Islet precursor cell (in vitro differentiated cells): ENCODE results near the gene SPEN.
A peak's percentile ranks its signal among the peaks of the same experiment; 100 is the strongest.
"Not testable (repeated sequence)": the region's sequence is repeated elsewhere in the genome, so short reads cannot be mapped to it uniquely, and the experiment has no call there.

ENCODE experiments used
- DNase-seq: peaks from one replicate; pipeline ENCODE4 v3.0.0-alpha.2; 2018

SPEN gene

DNA sequence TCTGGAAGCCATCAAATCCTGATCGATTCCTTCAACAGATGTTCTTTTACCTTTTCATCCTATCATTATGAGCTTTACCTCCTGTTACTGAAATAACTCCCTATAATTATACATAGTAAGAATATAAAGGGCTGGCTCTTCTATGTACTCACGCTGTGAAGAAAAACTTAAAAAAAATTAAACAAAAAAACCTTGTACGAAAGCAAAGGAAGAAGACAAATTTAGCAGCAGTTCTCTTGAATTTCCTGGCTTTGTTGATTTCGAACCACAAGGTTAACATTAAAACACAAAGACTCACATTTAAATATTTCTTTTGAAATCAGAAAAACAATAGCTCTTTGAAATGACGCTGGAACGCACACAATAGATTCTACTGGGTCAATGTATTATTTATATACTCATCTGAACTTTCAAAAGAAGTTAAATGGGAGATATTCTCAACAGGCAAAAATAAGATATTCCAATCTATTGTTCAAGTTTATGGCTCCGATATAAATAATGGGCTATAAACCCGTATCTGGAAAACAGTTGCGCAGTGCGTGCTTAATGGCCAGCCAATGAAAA lies 13.6 kb upstream of the SPEN start:
- no peak for DNase-seq

GRCh38 chr1:15834406-15835204 lies 12.9 kb upstream of the SPEN start:
- DNase-seq = peak; percentile 95

DNA sequence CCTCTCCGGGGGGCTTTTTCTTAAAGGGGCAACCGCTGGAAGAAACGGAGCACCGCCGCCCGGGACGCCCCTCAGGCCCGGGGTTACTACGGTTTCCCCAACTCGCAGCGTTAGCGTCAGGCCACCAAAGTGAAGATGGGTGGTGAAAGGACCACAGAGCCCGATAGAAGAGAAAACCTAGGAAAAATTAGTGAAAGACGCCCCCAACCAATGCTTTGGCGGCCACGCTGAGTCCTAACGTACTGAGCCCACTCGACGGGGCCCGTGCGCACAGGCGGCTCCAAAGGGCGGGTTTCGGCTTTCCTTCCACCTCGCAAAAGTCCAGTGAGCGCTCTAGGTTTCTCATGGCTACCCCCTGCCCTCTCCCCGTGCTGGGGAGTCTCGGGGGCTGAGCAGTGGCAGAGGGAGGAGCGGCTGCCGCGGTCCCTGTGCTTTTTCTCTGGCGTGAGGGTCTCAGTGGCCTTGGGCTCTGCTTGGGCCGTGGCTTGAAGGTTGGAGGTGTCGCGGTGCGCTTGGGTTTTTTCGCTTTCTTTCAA lies 12.2 kb upstream of the SPEN start:
- no peak for DNase-seq

DNA sequence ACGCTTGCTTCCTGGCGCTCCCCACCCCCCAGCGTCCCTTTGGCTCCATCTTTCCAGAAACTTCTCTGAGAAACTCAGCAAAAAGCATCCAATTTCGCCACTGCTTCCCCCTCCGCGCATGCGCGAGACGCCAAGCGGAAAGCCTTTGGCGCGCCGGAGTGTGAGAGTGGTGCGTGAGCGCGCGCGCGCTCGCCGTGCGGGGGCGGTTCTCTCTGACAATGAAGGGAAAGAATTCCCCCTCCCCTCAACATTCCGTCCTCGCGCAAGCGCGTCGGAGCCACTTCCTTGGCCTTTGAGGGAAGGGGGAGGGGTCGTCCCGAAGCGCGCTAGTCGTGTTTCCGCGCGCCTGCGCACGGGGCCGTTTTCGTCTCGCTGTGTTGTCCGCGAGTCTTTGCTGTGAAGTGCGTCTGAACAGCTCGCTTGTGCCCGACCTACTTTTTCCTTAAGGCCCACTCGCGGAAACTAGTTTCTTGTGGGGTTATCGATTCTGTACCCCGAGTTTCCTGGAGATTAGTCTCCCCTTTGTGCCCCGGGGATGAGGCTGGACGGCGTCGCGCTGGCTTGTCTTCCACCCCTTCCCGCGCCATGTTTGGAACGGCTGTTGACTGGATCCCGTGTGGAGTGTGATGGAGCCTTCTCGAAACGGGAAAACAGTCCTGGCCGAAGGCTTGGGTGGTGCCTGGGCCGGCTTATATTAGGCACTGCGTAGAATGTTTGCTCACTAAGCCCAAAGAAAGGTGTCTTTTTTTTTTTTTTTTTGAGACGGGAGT lies 11.6 kb upstream of the SPEN start:
- peak; percentile 99 for DNase-seq

- DNase-seq = not testable (repeated sequence)
Measured at GRCh38 chr1:15836511-15836771, 11.1 kb upstream of the SPEN start.

DNA sequence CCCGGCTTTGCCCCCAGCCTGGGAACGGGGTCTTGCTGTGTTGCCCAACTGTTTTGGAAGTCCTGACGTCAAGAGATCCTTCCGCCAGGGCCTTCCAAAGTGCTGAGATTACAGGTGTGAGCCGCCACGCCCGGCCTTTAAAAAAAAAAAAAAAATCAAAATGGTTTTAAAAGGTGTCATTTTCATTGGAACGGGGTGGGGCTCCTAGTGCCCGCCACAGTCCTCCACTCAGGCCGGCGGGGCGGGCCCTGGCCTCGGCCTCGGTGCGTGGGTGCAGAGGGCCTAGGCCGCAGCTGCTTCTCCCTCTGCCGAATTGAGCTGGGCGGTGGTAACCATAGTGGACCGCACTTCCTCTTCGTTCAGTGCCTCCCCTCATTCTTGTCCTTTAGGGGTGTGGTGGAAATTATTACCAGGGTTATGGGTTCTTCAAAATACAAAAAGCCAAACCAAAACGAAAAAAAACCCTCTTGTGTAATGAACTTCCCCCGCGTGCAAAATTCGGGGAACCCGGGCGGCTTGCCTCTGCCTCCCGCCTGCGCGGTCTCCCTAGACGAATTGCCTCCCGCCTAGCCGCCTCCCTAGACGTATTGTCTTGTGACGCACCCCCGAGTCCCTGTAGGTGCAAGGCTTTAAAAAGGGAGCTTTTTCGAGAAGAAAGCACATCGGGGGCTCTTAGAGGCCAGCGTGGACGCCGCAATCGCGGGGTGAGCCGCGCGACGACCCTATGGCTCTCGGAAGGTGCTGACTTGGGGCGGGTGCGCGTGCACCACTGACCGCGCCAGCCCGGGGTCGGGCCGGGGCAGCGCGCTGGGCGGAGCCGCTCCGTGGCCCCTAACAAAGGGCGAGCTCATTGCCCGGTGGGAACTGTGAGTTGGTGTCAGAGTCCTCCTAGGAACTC lies 10.5 kb upstream of the SPEN start:
- peak; percentile 56 for DNase-seq

DNA sequence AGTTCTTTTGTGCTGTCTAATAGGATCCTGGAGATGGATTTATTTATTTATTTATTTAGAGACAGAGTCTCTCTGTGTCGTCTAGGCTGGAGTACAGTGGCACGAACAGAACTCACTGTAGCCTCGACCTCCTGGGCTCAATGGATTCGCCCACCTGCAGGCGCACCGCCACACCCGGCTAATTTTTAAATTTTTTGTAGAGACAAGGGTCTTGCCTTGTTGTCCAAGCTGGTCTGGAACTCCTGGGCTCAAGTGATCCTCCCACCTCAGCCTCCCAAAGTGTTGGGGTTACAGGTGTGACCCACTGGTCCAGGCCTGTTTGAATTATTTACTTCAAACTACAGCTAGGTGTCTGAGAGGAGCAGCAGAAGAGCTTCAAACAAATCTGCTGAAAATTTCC lies 9.6 kb upstream of the SPEN start:
- DNase-seq = no peak

GRCh38 chr1:15838721-15839120 lies 8.8 kb upstream of the SPEN start:
- no peak for DNase-seq

DNA sequence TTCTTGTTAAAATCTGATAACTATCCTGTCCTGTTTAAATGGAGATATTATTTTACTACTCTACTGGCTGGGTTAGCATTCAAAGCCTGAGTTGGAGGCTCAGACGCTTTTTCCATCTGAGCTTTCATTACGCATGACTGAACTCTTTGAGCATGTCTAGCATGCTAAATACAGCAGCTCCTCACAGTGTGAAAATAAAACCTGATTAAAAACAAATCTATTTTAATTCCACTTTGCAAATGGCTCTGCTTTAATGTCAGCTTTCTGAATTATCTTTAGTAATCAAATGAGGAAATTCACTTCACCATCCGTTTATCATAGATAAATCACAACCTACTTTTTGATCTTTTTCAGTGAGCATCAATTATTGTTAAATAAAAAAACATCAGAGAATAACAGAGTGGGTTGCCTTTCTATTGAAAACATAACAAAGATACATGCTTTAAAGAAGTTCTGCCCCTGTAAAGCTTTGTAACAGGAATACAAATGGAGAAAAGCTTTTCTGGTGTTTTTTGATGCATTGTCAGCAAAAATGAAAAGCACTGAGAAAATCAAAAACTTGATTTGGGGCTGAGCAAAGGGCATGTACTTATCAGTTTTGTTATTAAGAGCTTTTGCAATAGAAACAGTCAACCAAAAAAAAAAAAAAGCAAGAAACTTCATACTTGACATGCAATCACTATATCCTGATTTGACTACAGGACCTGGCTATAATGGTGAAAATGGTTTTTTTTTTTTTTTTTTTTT lies 3.5 kb upstream of the SPEN start:
- no peak for DNase-seq

DNA sequence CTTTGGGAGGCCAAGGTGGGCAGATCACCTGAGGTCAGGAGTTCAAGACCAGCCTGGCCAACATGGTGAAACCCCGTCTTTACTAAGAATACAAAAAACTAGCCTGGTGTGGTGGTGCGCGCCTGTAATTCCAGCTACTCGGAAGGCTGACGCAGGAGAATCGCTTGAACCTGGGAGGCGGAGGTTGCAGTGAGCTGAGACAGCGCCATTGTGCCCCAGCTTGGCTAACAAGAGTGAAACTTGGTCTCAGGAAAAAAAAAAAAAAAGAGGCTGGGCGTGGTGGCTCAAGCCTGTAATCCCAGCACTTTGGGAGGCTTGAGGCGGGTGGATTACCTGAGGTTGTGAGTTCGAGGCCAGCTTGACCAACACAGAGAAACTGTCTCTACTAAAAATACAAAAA lies 1.5 kb upstream of the SPEN start:
- DNase-seq = not testable (repeated sequence)

GRCh38 chr1:15847893-15848142 lies 311 bp downstream of the SPEN start:
- DNase-seq = no peak

DNA sequence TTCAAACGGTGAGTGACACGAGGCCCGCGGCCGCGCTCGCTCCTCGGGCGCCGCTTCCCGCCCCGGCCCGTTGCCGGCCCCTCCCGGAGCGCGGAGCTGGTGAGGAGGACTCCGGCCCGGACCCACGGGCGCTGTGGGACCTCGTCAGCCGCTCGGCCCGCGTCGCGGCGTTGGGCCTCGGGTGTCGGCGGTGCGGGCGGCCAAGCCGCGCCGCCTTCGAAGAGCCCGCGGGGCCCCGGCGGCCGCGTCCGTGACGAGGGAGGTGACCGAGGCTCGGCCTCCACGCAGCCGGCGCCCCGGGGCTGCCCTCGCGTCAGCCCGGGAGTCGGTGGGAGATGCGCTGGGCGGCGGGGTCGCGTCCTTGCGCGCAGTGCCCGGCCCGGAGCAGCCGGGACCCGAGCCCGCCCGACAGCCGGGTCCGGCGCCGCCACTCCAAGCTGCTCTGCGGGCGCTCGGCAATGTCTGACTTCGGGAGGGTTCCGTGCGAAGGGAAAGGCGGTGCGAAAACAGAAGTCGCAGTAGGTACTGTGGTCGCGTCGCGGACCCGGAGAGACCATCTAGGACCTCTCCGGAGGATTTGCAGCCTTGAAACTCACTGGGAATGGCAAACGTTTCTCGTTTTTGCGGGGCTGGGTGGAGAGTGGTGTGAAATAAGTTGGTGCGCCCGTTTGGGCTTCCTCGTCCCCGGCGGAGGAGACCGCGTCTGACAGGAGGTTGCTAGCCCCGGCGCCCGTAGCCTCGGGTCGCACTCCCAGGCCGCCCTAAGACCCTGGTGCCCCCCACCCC lies 829 bp downstream of the SPEN start:
- DNase-seq = peak; percentile 59

- peak; percentile 95 for DNase-seq
Measured at GRCh38 chr1:15848929-15849774, 1.6 kb downstream of the SPEN start.

DNA sequence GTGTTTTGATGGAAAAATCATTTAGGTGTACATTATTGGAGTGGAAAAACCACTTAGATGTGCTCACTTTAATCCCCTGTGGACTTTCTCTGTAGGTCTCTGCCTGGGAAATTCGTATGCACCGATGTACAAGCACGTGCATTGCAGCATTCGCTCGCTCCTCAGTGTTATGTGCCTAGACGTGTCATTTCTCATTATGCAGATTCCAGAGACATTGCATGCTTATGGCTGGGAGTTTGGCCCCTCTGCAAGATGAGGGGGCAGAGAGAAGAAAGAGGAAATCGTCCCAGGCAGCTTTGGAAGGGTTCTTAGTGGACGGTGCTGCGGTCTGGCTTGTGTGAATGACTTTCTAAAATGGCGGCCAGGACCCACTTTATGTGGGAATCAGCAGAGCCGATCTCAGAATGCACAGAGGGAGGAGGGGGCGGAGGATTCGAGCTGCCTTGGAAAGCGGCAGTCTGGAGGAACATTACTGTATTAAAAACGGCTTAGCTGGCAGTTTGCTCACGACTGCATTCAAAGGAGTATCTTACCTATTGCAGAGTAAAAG lies 2.3 kb downstream of the SPEN start:
- peak; percentile 91 for DNase-seq

GRCh38 chr1:15850471-15851001 lies 3.0 kb downstream of the SPEN start:
- no peak for DNase-seq

DNA sequence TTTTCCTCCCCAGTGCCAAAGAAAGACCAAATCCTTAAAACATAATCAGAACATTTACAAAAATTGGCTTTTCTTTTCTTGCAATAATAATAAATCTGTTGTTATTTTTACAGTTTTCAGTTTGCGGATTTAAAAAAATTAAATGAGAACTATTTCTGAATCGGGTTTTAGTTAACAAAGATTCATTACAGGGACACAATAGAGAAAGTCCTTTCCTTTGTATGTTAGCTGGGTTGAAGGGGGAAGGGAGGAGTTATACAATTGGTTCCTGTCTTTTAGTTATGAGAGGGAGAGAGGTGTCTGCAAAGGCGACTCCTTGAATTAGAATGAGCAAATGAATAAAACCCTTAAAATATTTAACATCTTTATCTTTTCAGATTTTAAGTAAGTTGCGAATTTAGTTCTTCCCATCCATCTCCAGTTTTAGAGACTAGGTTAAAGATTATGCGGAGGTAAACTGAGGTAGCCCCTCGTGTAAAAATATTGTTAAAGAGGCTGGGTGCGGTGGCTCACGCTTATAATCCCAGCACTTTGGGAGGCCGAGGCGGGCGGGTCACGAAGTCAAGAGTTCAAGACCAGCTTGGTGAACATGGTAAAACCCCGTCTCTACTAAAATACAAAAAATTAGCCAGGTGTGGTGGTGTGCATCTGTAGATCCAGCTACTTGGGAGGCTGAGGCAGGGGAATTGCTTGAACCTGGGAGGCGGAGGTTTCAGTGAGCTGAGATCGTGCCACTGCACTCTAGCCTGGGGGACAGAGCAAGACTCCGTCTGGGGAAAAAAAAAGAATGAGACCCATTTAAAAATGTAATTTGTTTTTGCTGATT lies 3.9 kb downstream of the SPEN start:
- no peak for DNase-seq

- DNase-seq = no peak
Measured at GRCh38 chr1:15852036-15852827, 4.7 kb downstream of the SPEN start.

GRCh38 chr1:15852828-15853302 lies 5.4 kb downstream of the SPEN start:
- no peak for DNase-seq
